ENCODE data around the gene NFYB.
A peak's percentile ranks its signal among the peaks of the same experiment; 100 is the strongest.

- TF ChIP-seq TCF7L2 (IDR thresholded peaks at IDR 0.05; ENCODE audit: low read depth, low read length) = no peak
- no peak for TF ChIP-seq POLR2AphosphoS5 (IDR thresholded peaks at IDR 0.05; ENCODE audit: low read depth, low read length)
- peak; percentile 94 for TF ChIP-seq CTCF (IDR thresholded peaks at IDR 0.05)
- no peak for TF ChIP-seq SIN3A (IDR thresholded peaks at IDR 0.05; ENCODE audit: borderline replicate concordance, insufficient read depth, low read depth, low read length)
- TF ChIP-seq REST (IDR thresholded peaks at IDR 0.05; ENCODE audit: insufficient read depth in 1 of 2, low read depth in 2 of 2, low read length in 1 of 2) = no peak
Observed at GRCh38 chr12:104108755-104109445, 29.1 kb downstream of the NFYB start.

Measured in Panc1 (cell line).